HEK293T (cell line): ENCODE measurements around the gene RAD51B.

Experiments used
- CTCF ChIA-PET: fragments of 350-600 bp; formaldehyde crosslinking; extraction: SDS; loops from one replicate; lab custom pipeline; 2021; ENCODE audit warnings: antibody characterized with exemption, inconsistent platforms; lab: Yijun Ruan, JAX
- POLR2A ChIA-PET: fragments of 350-600 bp; formaldehyde crosslinking; extraction: SDS; loops from one replicate; lab custom pipeline; 2020; ENCODE audit warnings: antibody characterized with exemption, inconsistent platforms; lab: Yijun Ruan, JAX
- DNase-seq: peaks from one replicate; pipeline ENCODE4 v3.0.0; 2012; ENCODE audit warnings: mixed read lengths; ENCODE audit errors: extremely low spot score
- ARNT ChIP-seq: fragments of 450-650 bp; IDR thresholded peaks from 2 replicates; pipeline ENCODE4 v1.6.1; 2017; ENCODE audit warnings: mild to moderate bottlenecking
- BHLHE40 ChIP-seq: fragments of 450-650 bp; IDR thresholded peaks from 2 replicates; pipeline ENCODE4 v1.6.1; 2016; ENCODE audit warnings: mild to moderate bottlenecking, moderate library complexity, borderline replicate concordance
- CTBP1 ChIP-seq: fragments of 450-650 bp; IDR thresholded peaks from 2 replicates; pipeline ENCODE4 v1.6.1; 2016; ENCODE audit warnings: borderline replicate concordance
- ELF4 ChIP-seq: fragments of 450-650 bp; IDR thresholded peaks from 2 replicates; pipeline ENCODE4 v1.6.1; 2017; ENCODE audit warnings: antibody characterized with exemption
- FOXA1 ChIP-seq: fragments of 450-650 bp; IDR thresholded peaks from 2 replicates; pipeline ENCODE4 v1.6.1; 2016; ENCODE audit warnings: mild to moderate bottlenecking
- FOXK2 ChIP-seq: fragments of 450-650 bp; IDR thresholded peaks from 2 replicates; pipeline ENCODE4 v1.6.1; 2016; ENCODE audit warnings: mild to moderate bottlenecking
- FOXM1 ChIP-seq: fragments of 450-650 bp; IDR thresholded peaks from 2 replicates; pipeline ENCODE4 v1.6.1; 2017; ENCODE audit warnings: mild to moderate bottlenecking, borderline replicate concordance
- HDGF ChIP-seq: fragments of 450-650 bp; IDR thresholded peaks from 2 replicates; pipeline ENCODE4 v1.6.1; 2017; ENCODE audit warnings: antibody characterized with exemption, borderline replicate concordance
- L3MBTL2 ChIP-seq: fragments of 450-650 bp; conservative IDR thresholded peaks from 2 replicates; pipeline ENCODE4 v1.6.1; 2016; ENCODE audit warnings: mild to moderate bottlenecking
- LEF1 ChIP-seq: fragments of 450-650 bp; IDR thresholded peaks from 2 replicates; pipeline ENCODE4 v1.6.1; 2017; ENCODE audit warnings: mild to moderate bottlenecking, borderline replicate concordance
- NFRKB ChIP-seq: fragments of 450-650 bp; IDR thresholded peaks from 2 replicates; pipeline ENCODE4 v1.6.1; 2016; ENCODE audit warnings: mild to moderate bottlenecking, moderate library complexity
- SP1 ChIP-seq: fragments of 450-650 bp; IDR thresholded peaks from 2 replicates; pipeline ENCODE4 v1.6.1; 2017
- SUZ12 ChIP-seq: fragments of 450-650 bp; IDR thresholded peaks from 2 replicates; pipeline ENCODE4 v1.6.1; 2016; ENCODE audit warnings: mild to moderate bottlenecking
- TARDBP ChIP-seq: fragments of 450-650 bp; IDR thresholded peaks from 2 replicates; pipeline ENCODE4 v1.6.1; 2016
- ZNF384 ChIP-seq: fragments of 450-650 bp; IDR thresholded peaks from 2 replicates; pipeline ENCODE4 v1.6.1; 2016
- TF ChIP-seq, protein P1 (sequence below): fragments of 450-650 bp; IDR thresholded peaks from 2 replicates; pipeline ENCODE4 v1.6.1; 2016

The RAD51B gene

GRCh38 chr14:68377459-68377858, 557.9 kb downstream of the RAD51B start:
- POLR2A ChIA-PET: no interaction called here
- CTCF ChIA-PET: no interaction called here
- DNase-seq: no peak
- TF ChIP-seq, protein P1, sequence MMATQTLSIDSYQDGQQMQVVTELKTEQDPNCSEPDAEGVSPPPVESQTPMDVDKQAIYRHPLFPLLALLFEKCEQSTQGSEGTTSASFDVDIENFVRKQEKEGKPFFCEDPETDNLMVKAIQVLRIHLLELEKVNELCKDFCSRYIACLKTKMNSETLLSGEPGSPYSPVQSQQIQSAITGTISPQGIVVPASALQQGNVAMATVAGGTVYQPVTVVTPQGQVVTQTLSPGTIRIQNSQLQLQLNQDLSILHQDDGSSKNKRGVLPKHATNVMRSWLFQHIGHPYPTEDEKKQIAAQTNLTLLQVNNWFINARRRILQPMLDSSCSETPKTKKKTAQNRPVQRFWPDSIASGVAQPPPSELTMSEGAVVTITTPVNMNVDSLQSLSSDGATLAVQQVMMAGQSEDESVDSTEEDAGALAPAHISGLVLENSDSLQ: no peak

GRCh38 chr14:68379510-68380328, 560.1 kb downstream of the RAD51B start:
- POLR2A ChIA-PET: no interaction called here
- no peak for TF ChIP-seq SUZ12
- TF ChIP-seq ARNT: no peak
- TF ChIP-seq LEF1: no peak
- no peak for TF ChIP-seq SP1
- no peak for TF ChIP-seq NFRKB
- TF ChIP-seq FOXM1: no peak
- no peak for TF ChIP-seq CTBP1
- no peak for TF ChIP-seq FOXA1
- no peak for TF ChIP-seq HDGF
- no peak for TF ChIP-seq BHLHE40
- no peak for TF ChIP-seq ZNF384
- no peak for TF ChIP-seq FOXK2
- no peak for TF ChIP-seq ELF4
- TF ChIP-seq L3MBTL2: no peak
- no peak for TF ChIP-seq TARDBP
- TF ChIP-seq, protein P1: no peak
- CTCF ChIA-PET: interaction anchor here (0.6 kb wide), 1 partner anchor 848 kb away, joined by 3 read pairs; no protein-coding TSS in a partner anchor

GRCh38 chr14:68380329-68380741, 560.8 kb downstream of the RAD51B start:
- TF ChIP-seq L3MBTL2 (no peak), LEF1 (no peak), ARNT (no peak), CTBP1 (no peak), ZNF384 (no peak), ELF4 (no peak), SUZ12 (no peak), BHLHE40 (no peak), FOXA1 (no peak), HDGF (no peak), SP1 (no peak), NFRKB (no peak), TARDBP (no peak), FOXK2 (no peak), FOXM1 (no peak)
- TF ChIP-seq, protein P1: no peak
- POLR2A ChIA-PET: no interaction called here
- no peak for DNase-seq
- CTCF ChIA-PET: interaction anchor here (0.6 kb wide), 1 partner anchor 849 kb away, joined by 3 read pairs; no protein-coding TSS in a partner anchor

More at GRCh38 chr14:68379510-68380328, 560.1 kb downstream of the RAD51B start:
- DNase-seq: no peak

- CTCF ChIA-PET: no interaction called here
- no peak for TF ChIP-seq ARNT
- TF ChIP-seq, protein P1: no peak
- TF ChIP-seq CTBP1: no peak
- TF ChIP-seq HDGF: no peak
- TF ChIP-seq ELF4: no peak
- DNase-seq: no peak
- POLR2A ChIA-PET: no interaction called here
Measured at GRCh38 chr14:68384335-68384734, 564.8 kb downstream of the RAD51B start.

DNA sequence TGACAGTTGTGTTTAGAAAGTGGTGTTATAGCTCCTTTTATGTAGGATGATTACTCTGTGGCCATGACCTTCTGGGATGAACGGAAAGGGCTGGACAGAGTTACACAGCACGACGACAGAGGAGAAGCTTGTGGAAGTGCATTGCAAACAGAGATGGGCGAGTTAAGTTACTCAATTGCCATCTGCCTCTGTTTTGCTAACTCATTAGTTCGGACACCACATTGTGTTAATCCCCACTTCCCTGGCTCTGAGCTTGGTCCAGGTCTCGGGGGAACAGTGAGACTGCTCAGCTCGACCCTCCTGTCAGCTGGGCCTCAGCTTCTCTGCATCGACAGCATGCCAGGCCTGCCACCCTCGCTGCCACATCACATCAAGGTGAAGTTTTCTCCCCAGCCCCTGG, 565.3 kb downstream of the RAD51B start:
- TF ChIP-seq L3MBTL2 (no peak), ARNT (no peak)
- no peak for DNase-seq
- POLR2A ChIA-PET: no interaction called here
- CTCF ChIA-PET: no interaction called here

DNA sequence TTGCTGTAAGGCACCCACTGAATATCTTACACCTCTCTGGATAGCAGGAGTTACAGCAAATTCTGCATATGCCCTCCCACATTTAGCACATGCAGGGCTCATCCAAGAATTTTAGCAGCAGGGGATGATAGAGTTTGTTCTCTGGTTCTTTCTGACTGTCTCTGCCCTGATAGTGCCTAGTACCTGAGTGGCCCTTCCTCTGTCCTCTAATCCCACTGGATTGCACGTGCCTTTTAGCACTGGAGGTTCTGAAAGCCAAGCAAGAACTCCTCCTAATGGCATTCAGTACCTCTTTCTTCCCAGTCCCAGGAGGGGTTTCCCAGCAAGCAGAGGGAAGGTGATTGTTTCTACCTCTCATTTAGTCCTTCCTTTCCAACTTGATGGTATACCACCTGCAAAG, 566.9 kb downstream of the RAD51B start:
- no peak for TF ChIP-seq L3MBTL2
- no peak for TF ChIP-seq NFRKB
- no peak for TF ChIP-seq ELF4
- TF ChIP-seq SP1: no peak
- TF ChIP-seq ZNF384: no peak
- TF ChIP-seq SUZ12: no peak
- TF ChIP-seq HDGF: no peak
- no peak for TF ChIP-seq FOXA1
- no peak for TF ChIP-seq BHLHE40
- DNase-seq: no peak
- ChIA-PET POLR2A (no interaction called here), CTCF (interaction anchor here (0.6 to 0.8 kb wide), 2 partner anchors 369 to 1042 kb away, joined by 3 to 8 read pairs; no protein-coding TSS in a partner anchor)
